ENCODE measurements around the gene RYR2. TPM values are rescaled to one million over a fixed set of nuclear protein-coding genes. Genes with fewer than 3 reads are reported as not detected.

RYR2 gene
- total and polyA plus RNA-seq, 2 of the 8 experiments (the other 6 are each of a cell fraction or from before 2014, with no cell fraction given): 1.3 to 4.4 TPM

DNA sequence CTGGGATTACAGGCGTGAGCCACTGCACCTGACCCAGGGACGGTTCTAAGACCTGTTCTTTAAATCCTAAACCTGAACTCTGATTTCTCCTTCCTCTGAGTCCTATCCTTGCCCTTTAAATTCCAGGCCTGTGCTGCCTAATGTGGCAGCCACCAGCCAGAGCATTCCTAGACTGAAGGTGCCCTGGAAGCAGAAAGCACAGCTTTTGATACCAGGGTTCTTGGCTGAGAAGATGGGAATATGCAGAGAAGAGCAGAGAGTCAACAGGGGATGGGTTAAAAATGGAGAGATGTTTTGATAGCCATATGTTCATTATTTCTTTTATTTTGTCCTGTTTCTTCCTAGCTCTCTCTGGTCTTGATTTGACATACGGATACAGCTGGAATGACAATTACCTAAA is 49.7 kb downstream of the RYR2 start (continued):
- TF ChIP-seq CHD2 (IDR thresholded peaks at IDR 0.05; ENCODE audit: low read length) (no peak), EZH2 (IDR thresholded peaks at IDR 0.05; ENCODE audit: low read depth, low read length, severe bottlenecking) (no peak), EP300 (IDR thresholded peaks at IDR 0.05; ENCODE audit: borderline replicate concordance in 1 of 2, low read depth in 2 of 2, low read length in 2 of 2) (no peak), NRF1 (IDR thresholded peaks at IDR 0.05; ENCODE audit: low read depth, low read length) (no peak), POLR2A (IDR thresholded peaks at IDR 0.05; ENCODE audit: control extremely low read depth in 1 of 2, low read depth in 2 of 2, low read length in 2 of 2) (no peak)
- TF ChIP-seq, protein P1, sequence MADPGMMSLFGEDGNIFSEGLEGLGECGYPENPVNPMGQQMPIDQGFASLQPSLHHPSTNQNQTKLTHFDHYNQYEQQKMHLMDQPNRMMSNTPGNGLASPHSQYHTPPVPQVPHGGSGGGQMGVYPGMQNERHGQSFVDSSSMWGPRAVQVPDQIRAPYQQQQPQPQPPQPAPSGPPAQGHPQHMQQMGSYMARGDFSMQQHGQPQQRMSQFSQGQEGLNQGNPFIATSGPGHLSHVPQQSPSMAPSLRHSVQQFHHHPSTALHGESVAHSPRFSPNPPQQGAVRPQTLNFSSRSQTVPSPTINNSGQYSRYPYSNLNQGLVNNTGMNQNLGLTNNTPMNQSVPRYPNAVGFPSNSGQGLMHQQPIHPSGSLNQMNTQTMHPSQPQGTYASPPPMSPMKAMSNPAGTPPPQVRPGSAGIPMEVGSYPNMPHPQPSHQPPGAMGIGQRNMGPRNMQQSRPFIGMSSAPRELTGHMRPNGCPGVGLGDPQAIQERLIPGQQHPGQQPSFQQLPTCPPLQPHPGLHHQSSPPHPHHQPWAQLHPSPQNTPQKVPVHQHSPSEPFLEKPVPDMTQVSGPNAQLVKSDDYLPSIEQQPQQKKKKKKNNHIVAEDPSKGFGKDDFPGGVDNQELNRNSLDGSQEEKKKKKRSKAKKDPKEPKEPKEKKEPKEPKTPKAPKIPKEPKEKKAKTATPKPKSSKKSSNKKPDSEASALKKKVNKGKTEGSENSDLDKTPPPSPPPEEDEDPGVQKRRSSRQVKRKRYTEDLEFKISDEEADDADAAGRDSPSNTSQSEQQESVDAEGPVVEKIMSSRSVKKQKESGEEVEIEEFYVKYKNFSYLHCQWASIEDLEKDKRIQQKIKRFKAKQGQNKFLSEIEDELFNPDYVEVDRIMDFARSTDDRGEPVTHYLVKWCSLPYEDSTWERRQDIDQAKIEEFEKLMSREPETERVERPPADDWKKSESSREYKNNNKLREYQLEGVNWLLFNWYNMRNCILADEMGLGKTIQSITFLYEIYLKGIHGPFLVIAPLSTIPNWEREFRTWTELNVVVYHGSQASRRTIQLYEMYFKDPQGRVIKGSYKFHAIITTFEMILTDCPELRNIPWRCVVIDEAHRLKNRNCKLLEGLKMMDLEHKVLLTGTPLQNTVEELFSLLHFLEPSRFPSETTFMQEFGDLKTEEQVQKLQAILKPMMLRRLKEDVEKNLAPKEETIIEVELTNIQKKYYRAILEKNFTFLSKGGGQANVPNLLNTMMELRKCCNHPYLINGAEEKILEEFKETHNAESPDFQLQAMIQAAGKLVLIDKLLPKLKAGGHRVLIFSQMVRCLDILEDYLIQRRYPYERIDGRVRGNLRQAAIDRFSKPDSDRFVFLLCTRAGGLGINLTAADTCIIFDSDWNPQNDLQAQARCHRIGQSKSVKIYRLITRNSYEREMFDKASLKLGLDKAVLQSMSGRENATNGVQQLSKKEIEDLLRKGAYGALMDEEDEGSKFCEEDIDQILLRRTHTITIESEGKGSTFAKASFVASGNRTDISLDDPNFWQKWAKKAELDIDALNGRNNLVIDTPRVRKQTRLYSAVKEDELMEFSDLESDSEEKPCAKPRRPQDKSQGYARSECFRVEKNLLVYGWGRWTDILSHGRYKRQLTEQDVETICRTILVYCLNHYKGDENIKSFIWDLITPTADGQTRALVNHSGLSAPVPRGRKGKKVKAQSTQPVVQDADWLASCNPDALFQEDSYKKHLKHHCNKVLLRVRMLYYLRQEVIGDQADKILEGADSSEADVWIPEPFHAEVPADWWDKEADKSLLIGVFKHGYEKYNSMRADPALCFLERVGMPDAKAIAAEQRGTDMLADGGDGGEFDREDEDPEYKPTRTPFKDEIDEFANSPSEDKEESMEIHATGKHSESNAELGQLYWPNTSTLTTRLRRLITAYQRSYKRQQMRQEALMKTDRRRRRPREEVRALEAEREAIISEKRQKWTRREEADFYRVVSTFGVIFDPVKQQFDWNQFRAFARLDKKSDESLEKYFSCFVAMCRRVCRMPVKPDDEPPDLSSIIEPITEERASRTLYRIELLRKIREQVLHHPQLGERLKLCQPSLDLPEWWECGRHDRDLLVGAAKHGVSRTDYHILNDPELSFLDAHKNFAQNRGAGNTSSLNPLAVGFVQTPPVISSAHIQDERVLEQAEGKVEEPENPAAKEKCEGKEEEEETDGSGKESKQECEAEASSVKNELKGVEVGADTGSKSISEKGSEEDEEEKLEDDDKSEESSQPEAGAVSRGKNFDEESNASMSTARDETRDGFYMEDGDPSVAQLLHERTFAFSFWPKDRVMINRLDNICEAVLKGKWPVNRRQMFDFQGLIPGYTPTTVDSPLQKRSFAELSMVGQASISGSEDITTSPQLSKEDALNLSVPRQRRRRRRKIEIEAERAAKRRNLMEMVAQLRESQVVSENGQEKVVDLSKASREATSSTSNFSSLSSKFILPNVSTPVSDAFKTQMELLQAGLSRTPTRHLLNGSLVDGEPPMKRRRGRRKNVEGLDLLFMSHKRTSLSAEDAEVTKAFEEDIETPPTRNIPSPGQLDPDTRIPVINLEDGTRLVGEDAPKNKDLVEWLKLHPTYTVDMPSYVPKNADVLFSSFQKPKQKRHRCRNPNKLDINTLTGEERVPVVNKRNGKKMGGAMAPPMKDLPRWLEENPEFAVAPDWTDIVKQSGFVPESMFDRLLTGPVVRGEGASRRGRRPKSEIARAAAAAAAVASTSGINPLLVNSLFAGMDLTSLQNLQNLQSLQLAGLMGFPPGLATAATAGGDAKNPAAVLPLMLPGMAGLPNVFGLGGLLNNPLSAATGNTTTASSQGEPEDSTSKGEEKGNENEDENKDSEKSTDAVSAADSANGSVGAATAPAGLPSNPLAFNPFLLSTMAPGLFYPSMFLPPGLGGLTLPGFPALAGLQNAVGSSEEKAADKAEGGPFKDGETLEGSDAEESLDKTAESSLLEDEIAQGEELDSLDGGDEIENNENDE (IDR thresholded peaks at IDR 0.05; ENCODE audit: insufficient replicate concordance, low read length): no peak
